GM21423 (cell line): ENCODE results near the gene STAU1.
"Not testable (repeated sequence)": the region's sequence is repeated elsewhere in the genome, so short reads cannot be mapped to it uniquely, and the experiment has no call there.

ENCODE experiments used
- ATAC-seq: cut with Tn5 transposase; IDR thresholded peaks from one replicate; pipeline ENCODE4 v1.9.1; 2021; ENCODE audit warnings: mild to moderate bottlenecking, moderate library complexity; ENCODE audit not compliant: unreplicated experiment

The STAU1 gene

GRCh38 chr20:49166534-49167449 is 21.3 kb downstream of the STAU1 start:
- peak; percentile 58 for ATAC-seq

GRCh38 chr20:49165611-49166010 is 22.5 kb downstream of the STAU1 start:
- no peak for ATAC-seq

GRCh38 chr20:49163696-49164095 is 24.4 kb downstream of the STAU1 start:
- ATAC-seq = no peak

- no peak for ATAC-seq
Observed at GRCh38 chr20:49161428-49162152, 26.5 kb downstream of the STAU1 start.

- ATAC-seq = no peak
Observed at GRCh38 chr20:49160057-49160929, 27.8 kb downstream of the STAU1 start.

GRCh38 chr20:49157146-49157545 is 31.0 kb downstream of the STAU1 start:
- ATAC-seq = no peak

- no peak for ATAC-seq
Observed at GRCh38 chr20:49156481-49156880, 31.7 kb downstream of the STAU1 start.

- ATAC-seq = no peak
Observed at GRCh38 chr20:49151436-49151835, 36.7 kb downstream of the STAU1 start.

GRCh38 chr20:49149281-49150045 is 38.7 kb downstream of the STAU1 start:
- no peak for ATAC-seq

GRCh38 chr20:49148601-49149000 is 39.5 kb downstream of the STAU1 start:
- ATAC-seq = no peak

- ATAC-seq = no peak
Observed at GRCh38 chr20:49147296-49147695, 40.8 kb downstream of the STAU1 start.

GRCh38 chr20:49146442-49147225 is 41.5 kb downstream of the STAU1 start:
- no peak for ATAC-seq

- no peak for ATAC-seq
Observed at GRCh38 chr20:49140834-49141233, 47.3 kb downstream of the STAU1 start.

GRCh38 chr20:49140411-49140810 is 47.7 kb downstream of the STAU1 start:
- no peak for ATAC-seq

GRCh38 chr20:49138431-49138830 is 49.7 kb downstream of the STAU1 start:
- no peak for ATAC-seq

- ATAC-seq = no peak
Observed at GRCh38 chr20:49136817-49137571, 51.1 kb downstream of the STAU1 start.

GRCh38 chr20:49134797-49135196 is 53.3 kb downstream of the STAU1 start:
- not testable (repeated sequence) for ATAC-seq

GRCh38 chr20:49133571-49133970 is 54.6 kb downstream of the STAU1 start:
- ATAC-seq = no peak

GRCh38 chr20:49132995-49133478 is 55.1 kb downstream of the STAU1 start:
- no peak for ATAC-seq
